ENCODE results near the gene ATP1B3. TPM values are rescaled to one million over a fixed set of nuclear protein-coding genes. Genes with fewer than 3 reads are reported as not detected.

Gene ATP1B3
- total RNA-seq, 3 donors from 2014 or later: 219 to 266 (median 227) TPM

DNA sequence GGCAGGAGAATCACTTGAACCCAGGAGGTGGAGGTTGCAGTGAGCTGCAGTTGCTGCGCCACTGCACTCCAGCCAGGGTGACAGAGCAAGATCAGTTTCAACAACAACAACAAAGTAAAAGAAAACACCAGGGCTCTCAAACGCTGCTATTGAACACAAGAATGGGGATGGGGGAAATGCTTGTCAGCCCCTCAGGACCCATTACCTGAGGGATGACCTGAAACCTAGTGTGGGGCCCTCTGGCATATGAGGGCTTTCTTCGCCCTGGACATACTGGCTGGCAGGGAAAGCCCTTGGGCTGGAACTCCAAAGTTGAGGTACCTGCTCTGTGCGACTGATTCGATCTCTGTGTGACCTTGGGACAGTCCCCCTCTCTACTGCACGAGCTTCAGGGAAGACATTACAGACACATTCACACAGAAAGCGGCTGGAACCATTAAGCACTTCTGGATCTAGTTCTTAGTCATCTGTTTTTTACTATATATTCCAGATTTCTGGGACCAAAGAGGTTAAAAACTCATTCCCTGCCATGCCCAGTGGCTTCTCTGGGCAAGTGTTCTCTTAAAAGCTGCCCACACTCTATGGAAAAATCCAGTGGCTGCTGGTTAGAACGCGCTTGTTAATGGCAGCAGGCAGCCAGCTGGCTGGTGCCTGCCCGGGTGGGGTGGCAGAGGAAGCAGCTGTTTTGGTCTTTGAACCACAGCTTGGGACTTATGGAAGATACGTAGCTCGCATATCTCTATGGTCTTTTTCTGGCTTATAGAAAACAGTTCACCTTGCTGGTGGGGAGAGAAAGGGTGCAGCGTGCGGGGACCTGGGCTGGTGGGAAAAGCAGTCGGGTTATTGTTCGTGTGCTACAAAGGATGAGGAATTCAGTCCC lies 57.2 kb downstream of the ATP1B3 start:
- no peaks in the 10 kb centered on the region for H3K9me3 Mint-ChIP-seq
- ATAC-seq (no peak), DNase-seq (no peak)
- H3K27me3 Mint-ChIP-seq (ENCODE audit: low read depth): no peaks in the 10 kb centered on the region
- peaks cover 6% of the 10 kb centered on the region for H3K36me3 Mint-ChIP-seq (ENCODE audit: insufficient read depth)
- H3K4me1 Mint-ChIP-seq (ENCODE audit: low read depth): no peaks in the 10 kb centered on the region
- H3K4me3 Mint-ChIP-seq: no peak overlapping the region

DNA sequence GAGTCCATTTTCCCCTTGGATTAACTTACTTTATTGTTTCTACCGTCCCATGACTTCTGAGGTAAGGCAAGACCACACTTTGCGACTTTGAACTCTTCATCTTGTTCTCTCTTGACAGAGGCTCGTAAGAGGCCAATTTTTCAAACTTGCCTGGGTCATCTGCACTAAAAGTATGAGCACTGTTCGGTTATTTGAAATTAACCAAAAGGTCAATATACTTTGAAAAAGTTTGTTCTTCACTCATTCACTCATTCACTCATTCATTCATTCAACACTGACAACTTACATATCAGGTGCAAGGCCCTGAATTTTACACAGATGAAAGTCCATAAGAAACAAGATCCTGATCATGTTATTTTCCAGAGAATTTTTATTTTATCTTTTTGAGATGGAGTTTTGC lies 57.9 kb downstream of the ATP1B3 start:
- H3K9me3 Mint-ChIP-seq: no peaks in the 10 kb centered on the region
- ATAC-seq: no peak
- H3K4me1 Mint-ChIP-seq (ENCODE audit: low read depth): no peaks in the 10 kb centered on the region
- H3K4me3 Mint-ChIP-seq: no peak overlapping the region
- H3K36me3 Mint-ChIP-seq (ENCODE audit: insufficient read depth): peaks cover under 1% of the 10 kb centered on the region
- no peaks in the 10 kb centered on the region for H3K27me3 Mint-ChIP-seq (ENCODE audit: low read depth)
- no peak for DNase-seq

DNA sequence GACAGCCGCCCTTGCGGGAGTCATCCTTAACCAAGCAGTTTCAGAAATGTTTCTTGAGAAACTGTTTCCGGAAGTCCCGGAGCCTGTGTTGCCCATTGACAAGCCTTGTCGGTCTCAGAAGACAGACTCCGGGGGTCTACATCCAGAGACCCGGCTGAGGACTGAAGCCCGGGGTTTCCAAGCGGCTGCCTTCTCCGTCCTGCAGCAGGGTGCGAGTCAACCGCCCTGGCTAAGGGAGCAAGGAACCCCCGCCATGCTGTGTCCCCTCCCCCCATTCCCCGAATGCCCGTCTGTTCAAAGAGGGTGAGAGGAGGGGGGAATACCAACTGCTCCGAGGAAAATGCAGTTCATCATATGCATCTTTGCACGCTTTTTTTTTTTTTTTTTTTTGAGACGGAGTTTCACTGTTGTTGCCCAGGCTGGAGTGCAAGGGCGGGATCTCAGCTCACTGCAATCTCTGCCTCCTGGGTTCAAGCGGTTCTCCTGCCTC lies 61.6 kb downstream of the ATP1B3 start:
- Mint-ChIP-seq H3K4me1 (ENCODE audit: low read depth) (peaks cover 5% of the 10 kb centered on the region), H3K9me3 (no peaks in the 10 kb centered on the region), H3K27me3 (ENCODE audit: low read depth) (no peaks in the 10 kb centered on the region), H3K4me3 (no peak overlapping the region), H3K36me3 (ENCODE audit: insufficient read depth) (no peaks in the 10 kb centered on the region)
- no peak for ATAC-seq
- no peak for DNase-seq

DNA sequence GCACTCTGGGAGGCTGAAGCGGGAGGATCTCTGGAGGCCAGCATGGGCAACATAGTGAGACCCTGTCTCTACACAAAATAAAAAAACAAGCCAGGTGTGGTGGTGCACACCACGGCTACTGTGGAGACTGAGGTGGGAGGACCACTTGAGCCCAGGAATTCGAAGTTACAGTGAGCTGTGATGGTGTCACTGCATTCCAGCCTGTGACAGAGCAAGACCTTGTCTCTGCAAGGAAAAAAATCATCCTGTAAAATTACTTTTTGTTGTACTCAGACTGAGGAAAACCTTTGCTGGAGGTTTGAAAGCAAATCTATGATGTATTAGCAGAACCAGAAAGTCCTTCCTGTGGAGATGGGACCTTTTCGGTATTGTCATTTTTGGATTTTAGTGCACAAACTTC lies 63.3 kb downstream of the ATP1B3 start:
- DNase-seq: no peak

DNA sequence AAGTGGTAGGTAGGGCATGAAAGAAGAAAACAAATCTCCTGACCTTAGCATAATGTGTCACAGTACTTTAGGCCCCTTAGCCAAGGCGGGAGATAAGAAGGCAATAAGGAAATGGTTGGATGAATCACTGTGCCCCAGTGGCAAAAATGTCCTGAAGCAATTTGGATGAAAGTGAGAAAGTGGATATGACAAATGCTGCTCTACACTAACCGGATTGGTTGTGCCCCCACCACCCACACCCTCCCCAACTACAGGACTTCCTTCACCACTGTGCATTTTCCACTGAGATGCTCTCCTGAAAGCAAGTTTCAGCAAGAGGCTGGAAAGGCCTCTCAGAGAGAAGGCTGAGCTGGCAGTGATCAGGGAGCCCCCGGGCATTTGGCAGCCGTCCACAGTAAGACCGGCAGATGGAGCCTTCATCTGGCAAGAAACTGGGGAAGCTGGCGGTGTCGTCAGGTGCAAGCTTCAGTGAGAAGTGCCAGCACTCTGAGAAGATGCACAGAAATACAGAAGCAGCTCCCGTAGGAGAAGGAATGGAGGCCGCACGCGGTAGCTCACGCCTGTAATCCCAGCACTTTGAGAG lies 63.8 kb downstream of the ATP1B3 start:
- Mint-ChIP-seq H3K36me3 (ENCODE audit: insufficient read depth) (no peaks in the 10 kb centered on the region), H3K4me3 (no peak overlapping the region), H3K4me1 (ENCODE audit: low read depth) (peaks cover 5% of the 10 kb centered on the region), H3K27me3 (ENCODE audit: low read depth) (no peaks in the 10 kb centered on the region), H3K9me3 (no peaks in the 10 kb centered on the region)
- DNase-seq: no peak
- peak; percentile 75 to 81 for ATAC-seq

More for the DNA sequence above, 63.3 kb downstream of the ATP1B3 start:
- no peaks in the 10 kb centered on the region for H3K36me3 Mint-ChIP-seq (ENCODE audit: insufficient read depth)
- no peaks in the 10 kb centered on the region for H3K9me3 Mint-ChIP-seq
- no peak for ATAC-seq
- peaks cover 5% of the 10 kb centered on the region for H3K4me1 Mint-ChIP-seq (ENCODE audit: low read depth)
- H3K27me3 Mint-ChIP-seq (ENCODE audit: low read depth): no peaks in the 10 kb centered on the region
- no peak overlapping the region for H3K4me3 Mint-ChIP-seq

DNA sequence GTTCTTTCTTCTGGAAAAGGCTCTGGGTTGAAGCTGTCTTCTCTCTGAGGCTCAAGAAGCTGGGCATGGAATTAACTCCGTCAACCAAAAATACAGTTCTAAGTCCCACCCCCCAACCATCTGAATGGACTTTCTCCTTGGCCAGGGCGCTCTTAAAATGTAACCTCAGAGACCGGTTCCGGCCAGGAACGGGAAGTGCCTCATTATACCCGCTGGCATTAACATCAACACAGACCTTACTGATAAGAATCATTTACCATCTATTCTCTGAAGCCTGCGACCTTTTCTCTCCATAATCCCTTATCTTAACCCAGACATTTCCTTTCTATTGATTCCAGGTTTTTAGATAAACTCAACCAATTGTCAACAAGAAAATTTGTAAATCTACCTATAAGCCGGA lies 64.7 kb downstream of the ATP1B3 start:
- H3K9me3 Mint-ChIP-seq: no peaks in the 10 kb centered on the region
- H3K27me3 Mint-ChIP-seq (ENCODE audit: low read depth): no peaks in the 10 kb centered on the region
- no peak for ATAC-seq
- H3K4me3 Mint-ChIP-seq: no peak overlapping the region
- no peaks in the 10 kb centered on the region for H3K36me3 Mint-ChIP-seq (ENCODE audit: insufficient read depth)
- no peak for DNase-seq
- H3K4me1 Mint-ChIP-seq (ENCODE audit: low read depth): peaks cover 5% of the 10 kb centered on the region

DNA sequence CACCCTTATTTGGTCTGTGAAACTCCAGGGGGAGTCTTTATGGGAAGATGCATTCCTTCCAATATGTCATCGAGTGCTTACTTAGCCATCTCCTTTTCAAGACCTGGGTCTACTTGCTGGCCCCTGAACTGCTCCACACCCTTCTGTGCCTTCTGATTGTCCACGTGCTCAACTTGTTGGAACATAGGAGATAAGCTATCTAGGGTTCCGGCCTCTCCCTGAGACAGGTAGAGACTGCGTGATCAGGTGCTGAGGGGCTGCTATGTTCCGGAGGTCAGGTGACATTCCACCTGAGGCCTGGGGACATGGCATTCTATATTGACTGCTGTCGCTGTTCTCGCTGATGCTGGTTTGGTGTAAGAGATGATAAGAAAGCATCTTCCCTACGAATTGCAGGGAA lies 65.6 kb downstream of the ATP1B3 start:
- no peak for ATAC-seq
- H3K4me1 Mint-ChIP-seq (ENCODE audit: low read depth): peaks cover 5% of the 10 kb centered on the region
- no peaks in the 10 kb centered on the region for H3K27me3 Mint-ChIP-seq (ENCODE audit: low read depth)
- no peak for DNase-seq
- H3K4me3 Mint-ChIP-seq: no peak overlapping the region
- no peaks in the 10 kb centered on the region for H3K36me3 Mint-ChIP-seq (ENCODE audit: insufficient read depth)
- H3K9me3 Mint-ChIP-seq: no peaks in the 10 kb centered on the region

DNA sequence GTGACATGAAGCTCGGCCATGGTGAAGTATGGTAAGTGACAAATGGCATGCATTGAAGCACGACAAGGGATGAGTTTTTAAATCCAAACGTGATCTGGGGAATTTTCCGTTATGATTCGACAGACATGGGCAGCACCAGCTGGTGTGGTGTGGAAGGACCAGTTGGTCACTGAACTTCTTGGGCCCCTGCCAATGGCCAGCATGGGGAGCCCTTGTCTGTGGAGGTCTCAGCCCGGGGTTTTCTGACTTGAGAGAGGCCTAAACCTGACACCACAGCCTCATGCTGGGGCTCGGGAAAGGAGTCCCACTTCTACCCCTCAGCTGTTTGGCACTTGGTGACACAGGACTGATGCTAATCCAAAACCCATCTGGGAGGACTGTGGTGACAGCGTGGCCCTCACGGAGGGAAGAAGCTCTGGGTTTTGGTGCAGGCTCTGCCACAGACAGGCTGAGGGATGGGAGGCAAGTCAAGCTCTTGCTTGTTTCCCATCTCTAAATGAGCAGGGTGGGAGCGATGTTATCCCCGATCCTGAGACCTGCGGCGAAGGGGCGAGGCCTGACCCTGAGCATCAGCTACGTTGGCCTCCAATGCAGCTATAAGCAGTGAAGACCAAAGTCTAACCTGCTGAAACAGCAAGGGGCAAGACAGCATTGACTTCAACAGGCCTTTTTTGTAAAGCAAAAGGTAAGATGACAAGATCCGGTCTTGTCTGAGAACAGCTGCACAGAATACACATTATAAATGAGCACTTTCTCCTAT lies 69.5 kb downstream of the ATP1B3 start:
- DNase-seq (no peak), ATAC-seq (no peak)
- no peaks in the 10 kb centered on the region for H3K27me3 Mint-ChIP-seq (ENCODE audit: low read depth)
- no peaks in the 10 kb centered on the region for H3K9me3 Mint-ChIP-seq
- H3K4me1 Mint-ChIP-seq (ENCODE audit: low read depth): no peaks in the 10 kb centered on the region
- no peak overlapping the region for H3K4me3 Mint-ChIP-seq
- H3K36me3 Mint-ChIP-seq (ENCODE audit: insufficient read depth): peaks cover 2% of the 10 kb centered on the region

DNA sequence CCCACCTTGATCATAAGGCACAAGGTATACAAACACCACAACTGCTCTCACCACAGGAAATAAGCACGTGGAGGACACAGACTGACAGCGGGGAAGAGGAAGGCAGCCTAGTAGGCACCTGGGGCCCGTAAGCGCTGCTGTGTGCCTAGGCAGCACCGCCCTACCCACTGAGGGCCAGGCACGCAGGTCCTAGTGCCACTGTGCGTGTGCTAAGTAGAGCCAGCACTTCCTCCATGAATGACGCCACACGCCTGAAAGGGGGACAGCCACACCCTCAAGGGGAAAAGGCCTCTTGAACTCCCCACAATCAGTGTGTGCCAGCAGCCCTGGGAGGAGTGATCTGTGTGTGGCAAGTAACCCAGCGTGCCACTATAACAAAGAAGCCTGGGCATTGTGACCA lies 73.0 kb downstream of the ATP1B3 start:
- no peak for ATAC-seq
- Mint-ChIP-seq H3K9me3 (no peaks in the 10 kb centered on the region), H3K27me3 (ENCODE audit: low read depth) (no peaks in the 10 kb centered on the region), H3K4me3 (no peak overlapping the region), H3K36me3 (ENCODE audit: insufficient read depth) (peaks cover 15% of the 10 kb centered on the region), H3K4me1 (ENCODE audit: low read depth) (no peaks in the 10 kb centered on the region)
- DNase-seq: no peak

DNA sequence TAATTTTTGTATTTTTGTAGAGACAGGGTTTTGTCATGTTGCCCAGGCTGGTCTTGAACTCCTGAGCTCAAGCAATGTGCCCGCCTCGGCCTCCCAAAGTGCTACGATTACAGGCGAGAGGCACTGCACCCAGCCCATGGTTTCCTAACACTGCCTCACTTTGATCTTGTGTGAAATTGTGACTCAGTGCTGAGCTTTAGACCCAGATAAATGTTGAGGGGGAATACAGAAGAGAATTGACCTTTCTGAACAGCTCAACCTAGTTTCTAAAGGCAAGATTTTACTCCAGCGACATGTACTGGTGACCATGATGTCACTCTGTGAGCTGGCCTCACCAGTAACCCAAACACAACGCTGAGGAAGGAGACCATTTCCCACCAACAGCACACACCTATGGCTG lies 73.5 kb downstream of the ATP1B3 start:
- H3K9me3 Mint-ChIP-seq: no peaks in the 10 kb centered on the region
- no peak for ATAC-seq
- no peaks in the 10 kb centered on the region for H3K27me3 Mint-ChIP-seq (ENCODE audit: low read depth)
- DNase-seq: no peak
- peaks cover 15% of the 10 kb centered on the region for H3K36me3 Mint-ChIP-seq (ENCODE audit: insufficient read depth)
- H3K4me3 Mint-ChIP-seq: no peak overlapping the region
- H3K4me1 Mint-ChIP-seq (ENCODE audit: low read depth): no peaks in the 10 kb centered on the region

DNA sequence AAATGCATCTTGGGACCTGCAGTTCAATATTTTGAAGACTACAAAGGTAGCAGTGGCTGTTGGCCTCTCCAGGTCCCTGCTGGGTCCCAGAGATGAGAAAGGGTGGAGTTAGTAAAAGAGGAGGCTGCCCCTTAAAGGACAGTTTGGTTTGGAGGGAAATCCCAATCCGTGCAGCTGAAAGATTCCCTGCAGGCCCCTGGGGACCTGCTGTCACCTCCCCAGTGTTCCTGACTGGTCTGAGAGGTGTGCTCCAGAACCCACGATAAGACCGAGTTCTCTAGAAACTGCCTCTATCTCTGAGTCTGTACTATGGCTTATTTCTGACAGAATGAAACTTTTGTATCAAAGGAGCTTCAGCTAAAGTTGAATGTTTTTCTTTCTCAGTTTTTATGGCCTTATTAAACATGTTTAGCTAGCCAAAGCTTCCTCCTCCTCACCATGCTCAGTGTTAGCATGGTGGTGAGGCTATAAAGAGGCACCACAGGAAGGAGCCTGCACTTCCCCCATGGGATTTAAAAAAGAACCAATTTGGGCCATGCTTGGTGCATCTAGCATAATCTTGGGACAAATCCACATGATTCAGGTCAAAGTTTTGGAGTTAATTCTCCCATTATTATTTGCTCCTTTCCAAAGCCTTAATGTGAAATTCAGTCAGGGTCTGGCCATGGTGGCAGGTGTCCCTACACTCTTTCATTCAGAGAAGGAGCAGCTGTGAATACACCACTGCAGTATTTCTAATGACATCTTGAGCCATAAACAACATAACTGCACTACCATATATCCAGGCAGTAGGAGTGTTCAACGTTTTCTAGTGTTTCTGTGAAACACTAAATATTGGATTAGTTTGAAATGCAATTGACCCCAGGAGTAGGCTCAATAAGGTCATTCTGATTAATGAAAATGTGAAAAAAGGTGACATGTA lies 74.4 kb downstream of the ATP1B3 start:
- H3K4me3 Mint-ChIP-seq: no peak overlapping the region
- H3K4me1 Mint-ChIP-seq (ENCODE audit: low read depth): no peaks in the 10 kb centered on the region
- ATAC-seq (no peak), DNase-seq (no peak)
- peaks cover 15% of the 10 kb centered on the region for H3K36me3 Mint-ChIP-seq (ENCODE audit: insufficient read depth)
- H3K9me3 Mint-ChIP-seq: no peaks in the 10 kb centered on the region
- no peaks in the 10 kb centered on the region for H3K27me3 Mint-ChIP-seq (ENCODE audit: low read depth)

DNA sequence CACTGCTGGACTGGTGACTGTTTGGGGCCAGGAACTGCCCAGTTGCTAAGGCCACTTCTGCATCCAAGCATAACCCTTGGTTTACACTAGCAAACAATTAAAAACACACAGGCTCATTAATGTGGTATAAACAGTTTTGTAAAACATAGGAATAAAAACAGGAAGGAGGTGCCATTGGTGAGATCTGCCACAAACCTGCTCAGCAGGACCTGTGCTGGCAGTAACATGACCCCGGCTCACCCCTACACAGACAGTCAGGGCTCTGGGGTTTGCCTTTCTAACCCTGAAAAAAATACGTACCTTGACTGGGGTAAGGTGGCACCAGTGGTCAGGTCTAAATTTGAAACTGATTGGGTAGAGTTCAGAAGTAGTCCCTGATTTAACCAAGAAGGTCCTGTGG lies 76.2 kb downstream of the ATP1B3 start:
- Mint-ChIP-seq H3K27me3 (ENCODE audit: low read depth) (no peaks in the 10 kb centered on the region), H3K36me3 (ENCODE audit: insufficient read depth) (peaks cover 19% of the 10 kb centered on the region), H3K4me3 (no peak overlapping the region), H3K9me3 (no peaks in the 10 kb centered on the region), H3K4me1 (ENCODE audit: low read depth) (no peaks in the 10 kb centered on the region)
- DNase-seq (no peak), ATAC-seq (no peak)

DNA sequence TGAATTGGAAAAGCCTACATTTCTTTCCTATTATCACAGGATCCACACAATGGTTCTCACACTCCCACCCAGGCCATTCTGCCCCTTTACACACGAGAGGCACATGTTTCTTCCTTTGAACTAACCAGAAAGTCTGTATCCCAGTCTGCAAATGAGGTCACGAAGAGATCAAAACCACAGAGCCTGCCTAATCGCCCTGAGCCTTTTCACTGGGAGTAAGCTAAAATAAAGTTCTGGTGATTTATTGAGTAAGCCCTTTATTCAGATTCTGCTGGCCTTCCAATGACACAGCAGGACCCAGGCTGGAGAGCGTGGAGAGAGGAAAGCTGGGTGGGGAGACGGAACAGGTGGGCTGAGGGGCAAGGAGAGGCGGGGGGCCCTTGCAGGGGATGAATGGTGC lies 78.7 kb downstream of the ATP1B3 start:
- H3K4me1 Mint-ChIP-seq (ENCODE audit: low read depth): no peaks in the 10 kb centered on the region
- DNase-seq (no peak), ATAC-seq (no peak)
- H3K9me3 Mint-ChIP-seq: no peaks in the 10 kb centered on the region
- H3K36me3 Mint-ChIP-seq (ENCODE audit: insufficient read depth): peaks cover 26% of the 10 kb centered on the region
- H3K27me3 Mint-ChIP-seq (ENCODE audit: low read depth): no peaks in the 10 kb centered on the region
- H3K4me3 Mint-ChIP-seq: no peak overlapping the region
